ENCODE results near the gene C19orf85. TPM values are rescaled to one million over a fixed set of nuclear protein-coding genes. Genes with fewer than 3 reads are reported as not detected.

The C19orf85 gene
- polyA plus RNA-seq, 1 of the 3 experiments (the other 2 are of a cell fraction), result not detected

DNA sequence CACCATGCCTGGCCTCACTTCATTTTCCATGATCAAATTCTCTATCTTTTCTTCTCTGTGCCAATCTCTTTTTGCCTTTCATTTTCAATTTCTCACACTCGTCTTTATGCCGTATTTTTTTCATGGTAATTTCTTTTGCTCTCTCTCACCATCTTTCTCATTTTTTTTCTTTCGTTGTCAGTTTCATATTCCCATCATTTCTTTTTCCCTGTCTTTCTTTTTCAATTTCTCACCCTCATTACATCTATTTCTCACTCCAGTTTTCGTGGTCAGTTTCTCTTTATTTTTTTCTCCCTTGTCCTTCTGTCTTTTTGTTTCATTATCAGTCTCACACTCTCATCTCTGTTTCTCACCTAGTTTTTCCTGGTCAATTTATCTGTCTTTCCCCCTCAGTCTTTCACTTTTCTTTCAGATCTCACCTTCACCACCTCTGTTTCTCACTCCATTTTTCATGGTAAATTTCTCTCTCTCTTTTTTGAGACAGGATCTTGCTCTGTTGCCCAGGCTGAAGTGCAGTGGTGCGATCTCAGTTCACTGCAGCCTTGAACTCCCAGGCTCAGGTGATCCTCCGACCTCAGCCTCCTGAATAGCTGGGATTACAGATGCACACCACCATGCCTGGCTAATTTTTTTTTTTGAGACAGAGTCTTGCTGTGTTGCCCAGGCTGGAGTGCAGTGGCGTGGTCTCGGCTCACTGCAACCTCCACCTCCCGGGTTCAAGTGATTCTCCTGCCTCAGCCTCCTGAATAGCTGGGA lies 37.8 kb upstream of the C19orf85 start:
- Histone ChIP-seq H3K4me2 (no peak overlapping the region), H3K9ac (no peak overlapping the region), H3K9me3 (no peaks in the 10 kb centered on the region), H3K27ac (ENCODE audit: low read depth in 2 of 2, low read length in 1 of 2) (no peak overlapping the region), H4K20me1 (ENCODE audit: insufficient read depth) (no peaks in the 10 kb centered on the region), H3F3A (replicated peaks; ENCODE audit: insufficient read depth) (peaks cover 7% of the 10 kb centered on the region), H3K9me2 (no peaks in the 10 kb centered on the region), H2AFZ (ENCODE audit: low read depth) (no peak overlapping the region), H3K79me2 (ENCODE audit: insufficient read depth) (no peaks in the 10 kb centered on the region), H3K4me3 (ENCODE audit: low read depth in 2 of 2, low read length in 1 of 2) (no peak overlapping the region), H3K36me3 (replicated peaks in 1 of 2; ENCODE audit: control insufficient read depth in 1 of 2, insufficient read depth in 2 of 2, low read length in 1 of 2) (no peaks in the 10 kb centered on the region), H3K4me1 (ENCODE audit: control insufficient read depth in 1 of 2, insufficient read depth in 2 of 2, low read depth in 1 of 2, low read length in 1 of 2) (peaks cover 0 to 6% of the 10 kb centered on the region in 2 experiments; a peak in 1 of 4 replicates), H3K27me3 (ENCODE audit: insufficient read depth) (no peaks in the 10 kb centered on the region)
- TF ChIP-seq, protein P1, sequence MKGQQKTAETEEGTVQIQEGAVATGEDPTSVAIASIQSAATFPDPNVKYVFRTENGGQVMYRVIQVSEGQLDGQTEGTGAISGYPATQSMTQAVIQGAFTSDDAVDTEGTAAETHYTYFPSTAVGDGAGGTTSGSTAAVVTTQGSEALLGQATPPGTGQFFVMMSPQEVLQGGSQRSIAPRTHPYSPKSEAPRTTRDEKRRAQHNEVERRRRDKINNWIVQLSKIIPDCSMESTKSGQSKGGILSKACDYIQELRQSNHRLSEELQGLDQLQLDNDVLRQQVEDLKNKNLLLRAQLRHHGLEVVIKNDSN (IDR thresholded peaks at IDR 0.05; ENCODE audit: borderline replicate concordance, low read depth), result no peak
- TF ChIP-seq, protein P2, sequence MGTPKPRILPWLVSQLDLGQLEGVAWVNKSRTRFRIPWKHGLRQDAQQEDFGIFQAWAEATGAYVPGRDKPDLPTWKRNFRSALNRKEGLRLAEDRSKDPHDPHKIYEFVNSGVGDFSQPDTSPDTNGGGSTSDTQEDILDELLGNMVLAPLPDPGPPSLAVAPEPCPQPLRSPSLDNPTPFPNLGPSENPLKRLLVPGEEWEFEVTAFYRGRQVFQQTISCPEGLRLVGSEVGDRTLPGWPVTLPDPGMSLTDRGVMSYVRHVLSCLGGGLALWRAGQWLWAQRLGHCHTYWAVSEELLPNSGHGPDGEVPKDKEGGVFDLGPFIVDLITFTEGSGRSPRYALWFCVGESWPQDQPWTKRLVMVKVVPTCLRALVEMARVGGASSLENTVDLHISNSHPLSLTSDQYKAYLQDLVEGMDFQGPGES (IDR thresholded peaks at IDR 0.05; ENCODE audit: low read depth, low read length), result no peak
- TF ChIP-seq, protein P3, sequence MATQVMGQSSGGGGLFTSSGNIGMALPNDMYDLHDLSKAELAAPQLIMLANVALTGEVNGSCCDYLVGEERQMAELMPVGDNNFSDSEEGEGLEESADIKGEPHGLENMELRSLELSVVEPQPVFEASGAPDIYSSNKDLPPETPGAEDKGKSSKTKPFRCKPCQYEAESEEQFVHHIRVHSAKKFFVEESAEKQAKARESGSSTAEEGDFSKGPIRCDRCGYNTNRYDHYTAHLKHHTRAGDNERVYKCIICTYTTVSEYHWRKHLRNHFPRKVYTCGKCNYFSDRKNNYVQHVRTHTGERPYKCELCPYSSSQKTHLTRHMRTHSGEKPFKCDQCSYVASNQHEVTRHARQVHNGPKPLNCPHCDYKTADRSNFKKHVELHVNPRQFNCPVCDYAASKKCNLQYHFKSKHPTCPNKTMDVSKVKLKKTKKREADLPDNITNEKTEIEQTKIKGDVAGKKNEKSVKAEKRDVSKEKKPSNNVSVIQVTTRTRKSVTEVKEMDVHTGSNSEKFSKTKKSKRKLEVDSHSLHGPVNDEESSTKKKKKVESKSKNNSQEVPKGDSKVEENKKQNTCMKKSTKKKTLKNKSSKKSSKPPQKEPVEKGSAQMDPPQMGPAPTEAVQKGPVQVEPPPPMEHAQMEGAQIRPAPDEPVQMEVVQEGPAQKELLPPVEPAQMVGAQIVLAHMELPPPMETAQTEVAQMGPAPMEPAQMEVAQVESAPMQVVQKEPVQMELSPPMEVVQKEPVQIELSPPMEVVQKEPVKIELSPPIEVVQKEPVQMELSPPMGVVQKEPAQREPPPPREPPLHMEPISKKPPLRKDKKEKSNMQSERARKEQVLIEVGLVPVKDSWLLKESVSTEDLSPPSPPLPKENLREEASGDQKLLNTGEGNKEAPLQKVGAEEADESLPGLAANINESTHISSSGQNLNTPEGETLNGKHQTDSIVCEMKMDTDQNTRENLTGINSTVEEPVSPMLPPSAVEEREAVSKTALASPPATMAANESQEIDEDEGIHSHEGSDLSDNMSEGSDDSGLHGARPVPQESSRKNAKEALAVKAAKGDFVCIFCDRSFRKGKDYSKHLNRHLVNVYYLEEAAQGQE (IDR thresholded peaks at IDR 0.05; ENCODE audit: low read depth, low read length), result no peak
- TF ChIP-seq, protein P4, sequence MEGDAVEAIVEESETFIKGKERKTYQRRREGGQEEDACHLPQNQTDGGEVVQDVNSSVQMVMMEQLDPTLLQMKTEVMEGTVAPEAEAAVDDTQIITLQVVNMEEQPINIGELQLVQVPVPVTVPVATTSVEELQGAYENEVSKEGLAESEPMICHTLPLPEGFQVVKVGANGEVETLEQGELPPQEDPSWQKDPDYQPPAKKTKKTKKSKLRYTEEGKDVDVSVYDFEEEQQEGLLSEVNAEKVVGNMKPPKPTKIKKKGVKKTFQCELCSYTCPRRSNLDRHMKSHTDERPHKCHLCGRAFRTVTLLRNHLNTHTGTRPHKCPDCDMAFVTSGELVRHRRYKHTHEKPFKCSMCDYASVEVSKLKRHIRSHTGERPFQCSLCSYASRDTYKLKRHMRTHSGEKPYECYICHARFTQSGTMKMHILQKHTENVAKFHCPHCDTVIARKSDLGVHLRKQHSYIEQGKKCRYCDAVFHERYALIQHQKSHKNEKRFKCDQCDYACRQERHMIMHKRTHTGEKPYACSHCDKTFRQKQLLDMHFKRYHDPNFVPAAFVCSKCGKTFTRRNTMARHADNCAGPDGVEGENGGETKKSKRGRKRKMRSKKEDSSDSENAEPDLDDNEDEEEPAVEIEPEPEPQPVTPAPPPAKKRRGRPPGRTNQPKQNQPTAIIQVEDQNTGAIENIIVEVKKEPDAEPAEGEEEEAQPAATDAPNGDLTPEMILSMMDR (IDR thresholded peaks at IDR 0.05), result no peak
- CTCF ChIA-PET, result interaction anchor here (0.9 to 3.8 kb wide), 6 partner anchors 16 to 361 kb away, joined by 3 to 81 read pairs (median 4); no protein-coding TSS in a partner anchor
- POLR2A ChIA-PET, result no interaction called here
- 88% methylated on average over 9 of the region's 9 CpGs for WGBS (ENCODE audit: low lambda C conversion rate)
- DNase-seq, result no peak

DNA sequence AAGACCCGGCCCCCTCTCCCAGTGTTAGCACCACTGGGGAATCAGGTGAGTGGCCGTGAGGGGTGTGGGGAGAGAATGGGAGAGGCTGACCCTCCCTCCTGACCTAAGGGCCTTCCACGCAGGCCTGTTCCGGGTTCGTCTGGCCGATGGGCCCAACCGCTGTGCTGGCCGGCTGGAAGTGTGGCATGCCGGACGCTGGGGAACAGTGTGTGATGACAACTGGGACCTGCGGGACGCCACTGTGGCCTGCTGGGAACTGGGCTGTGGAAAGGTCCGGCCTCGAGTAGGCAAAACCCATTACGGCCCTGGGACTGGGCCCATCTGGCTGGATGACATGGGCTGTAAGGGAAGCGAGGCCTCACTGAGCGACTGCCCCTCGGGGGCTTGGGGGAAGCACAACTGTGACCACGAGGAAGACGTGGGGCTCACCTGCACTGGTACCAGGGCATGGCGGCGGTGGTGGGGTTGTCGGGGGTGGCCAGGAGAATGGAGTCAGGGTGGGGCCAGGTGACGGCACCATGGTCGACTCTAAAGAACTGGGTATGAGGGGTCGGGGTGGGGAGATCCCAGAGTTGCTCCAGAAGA lies 35.9 kb upstream of the C19orf85 start:
- Histone ChIP-seq H3K79me2 (ENCODE audit: insufficient read depth) (no peaks in the 10 kb centered on the region), H3K9me2 (no peaks in the 10 kb centered on the region), H3F3A (replicated peaks; ENCODE audit: insufficient read depth) (peaks cover 9% of the 10 kb centered on the region), H2AFZ (ENCODE audit: low read depth) (no peak overlapping the region), H3K4me3 (ENCODE audit: low read depth in 2 of 2, low read length in 1 of 2) (no peak overlapping the region), H3K27ac (ENCODE audit: low read depth in 2 of 2, low read length in 1 of 2) (no peak overlapping the region), H3K9ac (no peak overlapping the region), H3K27me3 (ENCODE audit: insufficient read depth) (no peaks in the 10 kb centered on the region), H4K20me1 (ENCODE audit: insufficient read depth) (no peaks in the 10 kb centered on the region), H3K36me3 (replicated peaks in 1 of 2; ENCODE audit: control insufficient read depth in 1 of 2, insufficient read depth in 2 of 2, low read length in 1 of 2) (no peaks in the 10 kb centered on the region), H3K9me3 (no peaks in the 10 kb centered on the region), H3K4me1 (ENCODE audit: control insufficient read depth in 1 of 2, insufficient read depth in 2 of 2, low read depth in 1 of 2, low read length in 1 of 2) (peaks cover 0 to 6% of the 10 kb centered on the region in 2 experiments; a peak in 1 of 4 replicates), H3K4me2 (no peak overlapping the region)
- 91% methylated on average over 25 of the region's 26 CpGs for WGBS (ENCODE audit: low lambda C conversion rate)
- ChIA-PET POLR2A (no interaction called here), CTCF (interaction anchor here (1.3 to 1.7 kb wide), 3 partner anchors 10 to 33 kb away, joined by 5 to 10 read pairs (median 5); no protein-coding TSS in a partner anchor)
- DNase-seq, result no peak
- TF ChIP-seq TCF12 (IDR thresholded peaks at IDR 0.05), result no peak
- TF ChIP-seq, protein P5, sequence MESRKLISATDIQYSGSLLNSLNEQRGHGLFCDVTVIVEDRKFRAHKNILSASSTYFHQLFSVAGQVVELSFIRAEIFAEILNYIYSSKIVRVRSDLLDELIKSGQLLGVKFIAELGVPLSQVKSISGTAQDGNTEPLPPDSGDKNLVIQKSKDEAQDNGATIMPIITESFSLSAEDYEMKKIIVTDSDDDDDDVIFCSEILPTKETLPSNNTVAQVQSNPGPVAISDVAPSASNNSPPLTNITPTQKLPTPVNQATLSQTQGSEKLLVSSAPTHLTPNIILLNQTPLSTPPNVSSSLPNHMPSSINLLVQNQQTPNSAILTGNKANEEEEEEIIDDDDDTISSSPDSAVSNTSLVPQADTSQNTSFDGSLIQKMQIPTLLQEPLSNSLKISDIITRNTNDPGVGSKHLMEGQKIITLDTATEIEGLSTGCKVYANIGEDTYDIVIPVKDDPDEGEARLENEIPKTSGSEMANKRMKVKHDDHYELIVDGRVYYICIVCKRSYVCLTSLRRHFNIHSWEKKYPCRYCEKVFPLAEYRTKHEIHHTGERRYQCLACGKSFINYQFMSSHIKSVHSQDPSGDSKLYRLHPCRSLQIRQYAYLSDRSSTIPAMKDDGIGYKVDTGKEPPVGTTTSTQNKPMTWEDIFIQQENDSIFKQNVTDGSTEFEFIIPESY (IDR thresholded peaks at IDR 0.05; ENCODE audit: borderline replicate concordance, low read depth), result no peak
- TF ChIP-seq YY1 (IDR thresholded peaks at IDR 0.05; ENCODE audit: low read depth), result no peak
- TF ChIP-seq EP300 (IDR thresholded peaks at IDR 0.05; ENCODE audit: borderline replicate concordance in 1 of 2, low read depth in 1 of 2, low read length in 1 of 2), result no peak
- TF ChIP-seq TAF1 (IDR thresholded peaks at IDR 0.05; ENCODE audit: borderline replicate concordance, low read depth, low read length), result no peak
- no peak for TF ChIP-seq NRF1 (IDR thresholded peaks at IDR 0.05; ENCODE audit: low read depth, low read length)
- TF ChIP-seq RXRA (IDR thresholded peaks at IDR 0.05; ENCODE audit: borderline replicate concordance, low read depth), result no peak
- TF ChIP-seq, protein P6, sequence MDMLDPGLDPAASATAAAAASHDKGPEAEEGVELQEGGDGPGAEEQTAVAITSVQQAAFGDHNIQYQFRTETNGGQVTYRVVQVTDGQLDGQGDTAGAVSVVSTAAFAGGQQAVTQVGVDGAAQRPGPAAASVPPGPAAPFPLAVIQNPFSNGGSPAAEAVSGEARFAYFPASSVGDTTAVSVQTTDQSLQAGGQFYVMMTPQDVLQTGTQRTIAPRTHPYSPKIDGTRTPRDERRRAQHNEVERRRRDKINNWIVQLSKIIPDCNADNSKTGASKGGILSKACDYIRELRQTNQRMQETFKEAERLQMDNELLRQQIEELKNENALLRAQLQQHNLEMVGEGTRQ (IDR thresholded peaks at IDR 0.05; ENCODE audit: borderline replicate concordance, low read depth, low read length), result no peak

Data from SK-N-SH (cell line).